Prostate gland (tissue), 2 donors: Measurements from ENCODE around the gene ITGB5.

ENCODE experiments used
- CTCF ChIP-seq, 4 experiments: fragments of 200-600 bp in 2 of 4; fragments of 450-650 bp in 2 of 4; sonication (generic) in 2 of 4; IDR thresholded peaks; 1 replicate in 3 of 4; 2 replicates in 1 of 4; pipeline ENCODE4 v1.5.1; 2016 to 2019; ENCODE audit warnings: antibody characterized with exemption in 4 of 4, mild to moderate bottlenecking in 2 of 4, moderate library complexity in 2 of 4
- POLR2A ChIP-seq: fragments of 450-650 bp; IDR thresholded peaks from one replicate; pipeline ENCODE4 v1.6.1; 2016; ENCODE audit warnings: antibody characterized with exemption, mild to moderate bottlenecking
- POLR2AphosphoS5 ChIP-seq: sonication (generic); formaldehyde crosslinking; IDR thresholded peaks from one replicate; pipeline ENCODE4 v1.6.1; 2017; ENCODE audit warnings: antibody characterized with exemption

GRCh38 chr3:124814620-124815421 lies 72.3 kb downstream of the ITGB5 start:
- peak; percentile 93 for TF ChIP-seq POLR2AphosphoS5
- no peak for TF ChIP-seq CTCF (IDR thresholded peaks at IDR 0.05)
- TF ChIP-seq POLR2A, result no peak
